ENCODE results near the gene AGMAT. TPM values are rescaled to one million over a fixed set of nuclear protein-coding genes. Genes with fewer than 3 reads are reported as not detected.

The AGMAT gene
- total and polyA plus RNA-seq, 8 donors: 0.28 to 1.0 (median 0.50) TPM

- 1% methylated on average over 56 of the region's 56 CpGs for WGBS, 2 donors
- FAIRE-seq: peak; percentile 41
Observed at GRCh38 chr1:15603050-15603965, 18.5 kb upstream of the AGMAT start.

GRCh38 chr1:15598436-15598835, 13.6 kb upstream of the AGMAT start:
- Histone ChIP-seq H3K9me3 (no peaks in the 10 kb centered on the region), H3K27me3 (no peaks in the 10 kb centered on the region), H3K36me3 (no peaks in the 10 kb centered on the region), H3K4me1 (peaks cover 0 to 4% (median 0%) of the 10 kb centered on the region in 3 donors), H3K27ac (no peak overlapping the region), H3K4me3 (no peak overlapping the region)
- FAIRE-seq (no peak), DNase-seq (no peak), ATAC-seq (no peak)
- WGBS, 2 donors: 41 to 51% methylated on average over 2 of the region's 2 CpGs
- no peak for TF ChIP-seq CTCF (IDR thresholded peaks at IDR 0.05)
- intact Hi-C loops (cut with DNase I): loop anchor here in 2 of 3 donors (5.0 to 10.0 kb wide), 2 partner anchors 136 to 144 kb away; partner anchors contain the start of genes SLC25A34 (in 1 of the 2) and TMEM82 (in 1 of the 2)

More at GRCh38 chr1:15603050-15603965, 18.5 kb upstream of the AGMAT start:
- peak; percentile 96 to 99 (median 98) for DNase-seq
- no peak for TF ChIP-seq CTCF (IDR thresholded peaks at IDR 0.05)
- intact Hi-C loops (cut with DNase I): no loop called here
- ATAC-seq: peak; percentile 95 to 98 (median 97)
- H3K27ac ChIP-seq: peak overlapping the region; percentile 77 to 94 (median 88)
- no peaks in the 10 kb centered on the region for H3K9me3 ChIP-seq
- no peaks in the 10 kb centered on the region for H3K27me3 ChIP-seq
- peaks cover 0 to 8% (median 8%) of the 10 kb centered on the region in 3 donors for H3K4me1 ChIP-seq
- H3K36me3 ChIP-seq: no peaks in the 10 kb centered on the region
- H3K4me3 ChIP-seq: peak overlapping the region; percentile 52 to 76 (median 66)

GRCh38 chr1:15595809-15596617, 11.2 kb upstream of the AGMAT start:
- Histone ChIP-seq H3K4me3 (no peak overlapping the region), H3K9me3 (no peaks in the 10 kb centered on the region), H3K27me3 (no peaks in the 10 kb centered on the region), H3K4me1 (no peaks in the 10 kb centered on the region), H3K36me3 (no peaks in the 10 kb centered on the region), H3K27ac (no peak overlapping the region)
- no peak for TF ChIP-seq CTCF (IDR thresholded peaks at IDR 0.05)
- no peak for DNase-seq
- FAIRE-seq: no peak
- no peak for ATAC-seq
- 54 to 72% methylated on average over 5 of the region's 5 CpGs for WGBS, 2 donors
- intact Hi-C loops (cut with DNase I): loop anchor here in 2 of 3 donors (5.0 to 10.0 kb wide), 2 partner anchors 139 to 146 kb away; partner anchors contain the start of genes SLC25A34 (in 1 of the 2) and TMEM82 (in 1 of the 2)

GRCh38 chr1:15592285-15592684, 7.4 kb upstream of the AGMAT start:
- no peaks in the 10 kb centered on the region for H3K27me3 ChIP-seq

More at GRCh38 chr1:15592285-15592684, 7.4 kb upstream of the AGMAT start:
- FAIRE-seq (no peak), DNase-seq (no peak), ATAC-seq (peak in 2 of 4 donors; percentile 40 to 68)
- intact Hi-C loops (cut with DNase I): loop anchor here in 1 of 3 donors (10.0 kb wide), 1 partner anchor 143 kb away; the partner anchor contains the start of gene SLC25A34
- H3K36me3 ChIP-seq: no peaks in the 10 kb centered on the region
- H3K9me3 ChIP-seq: no peaks in the 10 kb centered on the region
- no peaks in the 10 kb centered on the region for H3K4me1 ChIP-seq
- no peak overlapping the region for H3K27ac ChIP-seq
- H3K4me3 ChIP-seq: no peak overlapping the region
- no peak for TF ChIP-seq CTCF (IDR thresholded peaks at IDR 0.05)
- 52 to 75% methylated on average over 5 of the region's 5 CpGs for WGBS, 2 donors
